ENCODE measurements around the gene ATP2C2.

DNA sequence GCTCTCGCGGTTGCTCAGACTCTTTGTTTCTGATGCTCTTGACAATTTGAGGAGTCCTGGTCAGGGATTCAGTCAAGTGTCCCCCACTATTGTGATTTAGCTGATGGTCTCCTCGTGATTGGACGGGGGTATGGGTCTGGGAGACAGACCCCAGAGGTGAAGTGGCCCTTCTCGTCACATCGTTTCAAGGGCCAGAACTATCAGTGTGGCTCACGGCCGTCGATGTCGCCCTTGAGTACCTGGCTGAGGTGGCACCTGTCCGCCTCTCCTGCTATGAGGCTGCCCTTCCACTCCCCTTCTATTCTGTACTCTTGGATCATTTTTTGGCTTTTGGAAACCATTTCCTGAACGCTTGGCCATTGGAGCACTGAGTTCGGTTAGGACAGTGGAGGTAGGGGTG, 143.5 kb downstream of the ATP2C2 start:
- TF ChIP-seq, protein P1, sequence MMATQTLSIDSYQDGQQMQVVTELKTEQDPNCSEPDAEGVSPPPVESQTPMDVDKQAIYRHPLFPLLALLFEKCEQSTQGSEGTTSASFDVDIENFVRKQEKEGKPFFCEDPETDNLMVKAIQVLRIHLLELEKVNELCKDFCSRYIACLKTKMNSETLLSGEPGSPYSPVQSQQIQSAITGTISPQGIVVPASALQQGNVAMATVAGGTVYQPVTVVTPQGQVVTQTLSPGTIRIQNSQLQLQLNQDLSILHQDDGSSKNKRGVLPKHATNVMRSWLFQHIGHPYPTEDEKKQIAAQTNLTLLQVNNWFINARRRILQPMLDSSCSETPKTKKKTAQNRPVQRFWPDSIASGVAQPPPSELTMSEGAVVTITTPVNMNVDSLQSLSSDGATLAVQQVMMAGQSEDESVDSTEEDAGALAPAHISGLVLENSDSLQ (IDR thresholded peaks at IDR 0.05) = no peak
- no peak for TF ChIP-seq NFRKB (IDR thresholded peaks at IDR 0.05)
- TF ChIP-seq ZNF384 (IDR thresholded peaks at IDR 0.05) = no peak
- TF ChIP-seq ELF4 (IDR thresholded peaks at IDR 0.05) = no peak
- TF ChIP-seq L3MBTL2 (conservative IDR thresholded peaks at IDR 0.05) = no peak
- no peak for TF ChIP-seq SP1 (IDR thresholded peaks at IDR 0.05)
- TF ChIP-seq FOXA1 (IDR thresholded peaks at IDR 0.05) = no peak
- TF ChIP-seq ARNT (IDR thresholded peaks at IDR 0.05) = no peak
- no peak for TF ChIP-seq SUZ12 (IDR thresholded peaks at IDR 0.05)
- TF ChIP-seq FOXM1 (IDR thresholded peaks at IDR 0.05; ENCODE audit: borderline replicate concordance) = no peak
- TF ChIP-seq CTBP1 (IDR thresholded peaks at IDR 0.05; ENCODE audit: borderline replicate concordance) = no peak
- no peak for TF ChIP-seq TARDBP (IDR thresholded peaks at IDR 0.05)
- TF ChIP-seq BHLHE40 (IDR thresholded peaks at IDR 0.05; ENCODE audit: borderline replicate concordance) = no peak
